ENCODE measurements around the gene FOXP2.
"Not testable (repeated sequence)": the region's sequence is repeated elsewhere in the genome, so short reads cannot be mapped to it uniquely, and the experiment has no call there.

Gene FOXP2

GRCh38 chr7:114554781-114555537, 140.3 kb downstream of the FOXP2 start:
- H3K27ac Mint-ChIP-seq = no peak overlapping the region
- no peaks in the 10 kb centered on the region for H3K4me1 Mint-ChIP-seq (ENCODE audit: low read depth)
- H3K27me3 Mint-ChIP-seq = no peaks in the 10 kb centered on the region
- DNase-seq = no peak
- no peaks in the 10 kb centered on the region for H3K36me3 Mint-ChIP-seq (ENCODE audit: low read depth)
- H3K4me3 Mint-ChIP-seq = no peak overlapping the region
- peaks cover 2% of the 10 kb centered on the region for H3K9me3 Mint-ChIP-seq

- Mint-ChIP-seq H3K4me3 (no peak overlapping the region), H3K36me3 (ENCODE audit: low read depth) (no peaks in the 10 kb centered on the region), H3K9me3 (no peaks in the 10 kb centered on the region), H3K27me3 (no peaks in the 10 kb centered on the region), H3K4me1 (ENCODE audit: low read depth) (no peaks in the 10 kb centered on the region), H3K27ac (no peak overlapping the region)
- DNase-seq = no peak
These were observed 152.8 kb downstream of the FOXP2 start for GRCh38 chr7:114567416-114567815.

- DNase-seq = no peak
- no peaks in the 10 kb centered on the region for H3K36me3 Mint-ChIP-seq (ENCODE audit: low read depth)
- no peak overlapping the region for H3K4me3 Mint-ChIP-seq
- H3K4me1 Mint-ChIP-seq (ENCODE audit: low read depth) = no peaks in the 10 kb centered on the region
- no peaks in the 10 kb centered on the region for H3K9me3 Mint-ChIP-seq
- H3K27ac Mint-ChIP-seq = no peak overlapping the region
- H3K27me3 Mint-ChIP-seq = no peaks in the 10 kb centered on the region
These were observed 154.6 kb downstream of the FOXP2 start for GRCh38 chr7:114569220-114569619.

GRCh38 chr7:114574384-114574783, 159.8 kb downstream of the FOXP2 start:
- H3K36me3 Mint-ChIP-seq (ENCODE audit: low read depth) = no peaks in the 10 kb centered on the region
- H3K4me3 Mint-ChIP-seq = no peak overlapping the region
- DNase-seq = no peak
- H3K4me1 Mint-ChIP-seq (ENCODE audit: low read depth) = no peaks in the 10 kb centered on the region
- H3K9me3 Mint-ChIP-seq = no peaks in the 10 kb centered on the region
- no peaks in the 10 kb centered on the region for H3K27me3 Mint-ChIP-seq
- H3K27ac Mint-ChIP-seq = no peak overlapping the region

- H3K36me3 Mint-ChIP-seq (ENCODE audit: low read depth) = no peaks in the 10 kb centered on the region
- DNase-seq = no peak
- H3K4me1 Mint-ChIP-seq (ENCODE audit: low read depth) = no peaks in the 10 kb centered on the region
- no peak overlapping the region for H3K27ac Mint-ChIP-seq
- H3K4me3 Mint-ChIP-seq = no peak overlapping the region
- H3K27me3 Mint-ChIP-seq = no peaks in the 10 kb centered on the region
- H3K9me3 Mint-ChIP-seq = no peaks in the 10 kb centered on the region
These were observed 160.5 kb downstream of the FOXP2 start for GRCh38 chr7:114575098-114575497.

GRCh38 chr7:114580963-114581362, 166.3 kb downstream of the FOXP2 start:
- H3K36me3 Mint-ChIP-seq (ENCODE audit: low read depth); H3K27me3 Mint-ChIP-seq; H3K4me1 Mint-ChIP-seq (ENCODE audit: low read depth); H3K27ac Mint-ChIP-seq; H3K9me3 Mint-ChIP-seq; H3K4me3 Mint-ChIP-seq; DNase-seq: not testable (repeated sequence)

GRCh38 chr7:114588506-114588905, 173.9 kb downstream of the FOXP2 start:
- H3K4me3 Mint-ChIP-seq = no peak overlapping the region
- no peak for DNase-seq
- H3K4me1 Mint-ChIP-seq (ENCODE audit: low read depth) = no peaks in the 10 kb centered on the region
- H3K9me3 Mint-ChIP-seq = no peaks in the 10 kb centered on the region
- H3K27me3 Mint-ChIP-seq = peaks cover 3% of the 10 kb centered on the region
- no peaks in the 10 kb centered on the region for H3K36me3 Mint-ChIP-seq (ENCODE audit: low read depth)
- H3K27ac Mint-ChIP-seq = no peak overlapping the region

- H3K9me3 Mint-ChIP-seq = no peaks in the 10 kb centered on the region
- H3K27ac Mint-ChIP-seq = no peak overlapping the region
- H3K36me3 Mint-ChIP-seq (ENCODE audit: low read depth) = no peaks in the 10 kb centered on the region
- DNase-seq = no peak
- peaks cover 3% of the 10 kb centered on the region for H3K27me3 Mint-ChIP-seq
- H3K4me1 Mint-ChIP-seq (ENCODE audit: low read depth) = no peaks in the 10 kb centered on the region
- H3K4me3 Mint-ChIP-seq = no peak overlapping the region
These were observed 174.8 kb downstream of the FOXP2 start for GRCh38 chr7:114589436-114589835.

- no peak for DNase-seq
- H3K27me3 Mint-ChIP-seq = peaks cover 3% of the 10 kb centered on the region
- no peaks in the 10 kb centered on the region for H3K4me1 Mint-ChIP-seq (ENCODE audit: low read depth)
- no peak overlapping the region for H3K4me3 Mint-ChIP-seq
- H3K9me3 Mint-ChIP-seq = no peaks in the 10 kb centered on the region
- H3K36me3 Mint-ChIP-seq (ENCODE audit: low read depth) = no peaks in the 10 kb centered on the region
- H3K27ac Mint-ChIP-seq = no peak overlapping the region
These were observed 175.7 kb downstream of the FOXP2 start for GRCh38 chr7:114590298-114590697.

- Mint-ChIP-seq H3K4me1 (ENCODE audit: low read depth) (no peaks in the 10 kb centered on the region), H3K9me3 (no peaks in the 10 kb centered on the region), H3K27me3 (no peaks in the 10 kb centered on the region), H3K36me3 (ENCODE audit: low read depth) (no peaks in the 10 kb centered on the region), H3K4me3 (no peak overlapping the region), H3K27ac (no peak overlapping the region)
- DNase-seq = no peak
These were observed 184.3 kb downstream of the FOXP2 start for GRCh38 chr7:114598946-114599345.

GRCh38 chr7:114606100-114606499, 191.5 kb downstream of the FOXP2 start:
- Mint-ChIP-seq H3K36me3 (ENCODE audit: low read depth) (no peaks in the 10 kb centered on the region), H3K9me3 (no peaks in the 10 kb centered on the region), H3K4me3 (no peak overlapping the region), H3K27me3 (no peaks in the 10 kb centered on the region), H3K4me1 (ENCODE audit: low read depth) (no peaks in the 10 kb centered on the region), H3K27ac (no peak overlapping the region)
- DNase-seq = no peak

- not testable (repeated sequence) for H3K4me1 Mint-ChIP-seq (ENCODE audit: low read depth); H3K27ac Mint-ChIP-seq; DNase-seq; H3K36me3 Mint-ChIP-seq (ENCODE audit: low read depth); H3K9me3 Mint-ChIP-seq; H3K4me3 Mint-ChIP-seq; H3K27me3 Mint-ChIP-seq
These were observed 194.2 kb downstream of the FOXP2 start for GRCh38 chr7:114608822-114609221.

GRCh38 chr7:114620208-114620607, 205.6 kb downstream of the FOXP2 start:
- H3K36me3 Mint-ChIP-seq (ENCODE audit: low read depth) = no peaks in the 10 kb centered on the region
- H3K4me3 Mint-ChIP-seq = no peak overlapping the region
- no peak for DNase-seq
- H3K27ac Mint-ChIP-seq = no peak overlapping the region
- H3K9me3 Mint-ChIP-seq = no peaks in the 10 kb centered on the region
- no peaks in the 10 kb centered on the region for H3K4me1 Mint-ChIP-seq (ENCODE audit: low read depth)
- H3K27me3 Mint-ChIP-seq = no peaks in the 10 kb centered on the region

- H3K36me3 Mint-ChIP-seq (ENCODE audit: low read depth) = no peaks in the 10 kb centered on the region
- H3K27ac Mint-ChIP-seq = no peak overlapping the region
- no peak overlapping the region for H3K4me3 Mint-ChIP-seq
- no peaks in the 10 kb centered on the region for H3K9me3 Mint-ChIP-seq
- no peaks in the 10 kb centered on the region for H3K27me3 Mint-ChIP-seq
- H3K4me1 Mint-ChIP-seq (ENCODE audit: low read depth) = no peaks in the 10 kb centered on the region
- DNase-seq = no peak
These were observed 207.6 kb downstream of the FOXP2 start for GRCh38 chr7:114622221-114622620.

GRCh38 chr7:114623146-114623545, 208.5 kb downstream of the FOXP2 start:
- H3K27ac Mint-ChIP-seq = no peak overlapping the region
- H3K4me3 Mint-ChIP-seq = no peak overlapping the region

GRCh38 chr7:114627231-114627630, 212.6 kb downstream of the FOXP2 start:
- no peak for DNase-seq
- Mint-ChIP-seq H3K36me3 (ENCODE audit: low read depth) (no peaks in the 10 kb centered on the region), H3K4me3 (no peak overlapping the region), H3K27me3 (peaks cover 3% of the 10 kb centered on the region), H3K9me3 (no peaks in the 10 kb centered on the region), H3K4me1 (ENCODE audit: low read depth) (no peaks in the 10 kb centered on the region), H3K27ac (no peak overlapping the region)

More at GRCh38 chr7:114623146-114623545, 208.5 kb downstream of the FOXP2 start:
- no peaks in the 10 kb centered on the region for H3K4me1 Mint-ChIP-seq (ENCODE audit: low read depth)
- H3K36me3 Mint-ChIP-seq (ENCODE audit: low read depth) = no peaks in the 10 kb centered on the region
- DNase-seq = no peak
- no peaks in the 10 kb centered on the region for H3K27me3 Mint-ChIP-seq
- H3K9me3 Mint-ChIP-seq = no peaks in the 10 kb centered on the region
